ENCODE measurements around the gene COX4I1. TPM values are rescaled to one million over a fixed set of nuclear protein-coding genes. Genes with fewer than 3 reads are reported as not detected.

The COX4I1 gene
- total RNA-seq (2022; extraction: Qiagen RNA extraction; ENCODE audit: low read depth): 788 to 868 TPM (median 791 TPM) in 5 replicates

GRCh38 chr16:85799497-85800320, at the start of gene COX4I1, which contains the start of gene EMC8:
COX4I1 (plus strand) TSS chr16:85799695; CDS start chr16:85801206, 1,511 bp downstream.
EMC8 (minus strand) TSS chr16:85799544; CDS start chr16:85799295, 249 bp downstream.

GRCh38 chr16:85750827-85751697, 48.4 kb upstream of the COX4I1 start, which contains the start of gene C16orf74:
C16orf74 (minus strand) TSS chr16:85751096; CDS start chr16:85735217, 15,879 bp downstream.

Other genes starting within 250 kb of the COX4I1 start
- 18.3 to 24.7 TPM (median 21.5 TPM) in 5 replicates for gene GSE1, start 186.4 kb upstream of the COX4I1 start, total RNA-seq (2022; extraction: Qiagen RNA extraction; ENCODE audit: low read depth)
- 28.9 to 37.3 TPM (median 32.3 TPM) in 5 replicates for gene GINS2, start 110.7 kb upstream of the COX4I1 start, total RNA-seq (2022; extraction: Qiagen RNA extraction; ENCODE audit: low read depth)
- 11.4 to 18.6 TPM (median 16.7 TPM) in 5 replicates for gene C16orf74, start 48.6 kb upstream of the COX4I1 start, total RNA-seq (2022; extraction: Qiagen RNA extraction; ENCODE audit: low read depth)
- gene EMC8, start 151 bp upstream of the COX4I1 start, total RNA-seq (2022; extraction: Qiagen RNA extraction; ENCODE audit: low read depth): 59.2 to 83.3 TPM (median 70.4 TPM) in 5 replicates
- gene IRF8, start 99.5 kb downstream of the COX4I1 start, total RNA-seq (2022; extraction: Qiagen RNA extraction; ENCODE audit: low read depth): 0.35 to 1.0 TPM (median 0.58 TPM) in 5 replicates